ENCODE data around the gene WWP2.
"Not testable (repeated sequence)": the region's sequence is repeated elsewhere in the genome, so short reads cannot be mapped to it uniquely, and the experiment has no call there.

Gene WWP2

GRCh38 chr16:69952572-69953355 is 190.6 kb downstream of the WWP2 start:
- not testable (repeated sequence) for H4K5ac ChIP-seq (ENCODE audit: low read length); H3K79me2 ChIP-seq (ENCODE audit: control insufficient read depth, insufficient read depth, low read length); H2BK15ac ChIP-seq (replicated peaks; ENCODE audit: low read depth); H3K4me2 ChIP-seq (ENCODE audit: low read length); DNase-seq; H4K8ac ChIP-seq (ENCODE audit: low read depth, low read length); H3K9ac ChIP-seq (ENCODE audit: low read length); H2AK5ac ChIP-seq (ENCODE audit: low read length); H3K4me3 ChIP-seq (ENCODE audit: low read length); H2BK5ac ChIP-seq (ENCODE audit: low read length); H3K27me3 ChIP-seq (ENCODE audit: insufficient read depth, low read length, poor library complexity); H3K18ac ChIP-seq (ENCODE audit: low read length); H3K23ac ChIP-seq (ENCODE audit: low read length); H3K36me3 ChIP-seq (ENCODE audit: control insufficient read depth, insufficient read depth, low read length); H3K27ac ChIP-seq (ENCODE audit: low read depth, low read length); H3K4ac ChIP-seq (ENCODE audit: low read depth, low read length); H2BK120ac ChIP-seq (ENCODE audit: low read depth, low read length); H3K4me1 ChIP-seq (ENCODE audit: control insufficient read depth, low read depth, low read length); H3K79me1 ChIP-seq (ENCODE audit: low read length); H3K56ac ChIP-seq (ENCODE audit: low read length)
- whole genome bisulfite sequencing (ENCODE audit: extremely low coverage, insufficient coverage, low lambda C conversion rate) = no CpG with 5 or more reads among the region's 24 CpGs

- H3K36me3 ChIP-seq (ENCODE audit: control insufficient read depth, insufficient read depth, low read length); H2BK120ac ChIP-seq (ENCODE audit: low read depth, low read length); DNase-seq; H3K9ac ChIP-seq (ENCODE audit: low read length); H2BK5ac ChIP-seq (ENCODE audit: low read length); H3K23ac ChIP-seq (ENCODE audit: low read length); H3K27me3 ChIP-seq (ENCODE audit: insufficient read depth, low read length, poor library complexity); H3K4me2 ChIP-seq (ENCODE audit: low read length); H3K4me3 ChIP-seq (ENCODE audit: low read length); H3K79me1 ChIP-seq (ENCODE audit: low read length); H3K79me2 ChIP-seq (ENCODE audit: control insufficient read depth, insufficient read depth, low read length); H3K27ac ChIP-seq (ENCODE audit: low read depth, low read length); H3K4ac ChIP-seq (ENCODE audit: low read depth, low read length); H2BK15ac ChIP-seq (replicated peaks; ENCODE audit: low read depth); H4K5ac ChIP-seq (ENCODE audit: low read length); H3K56ac ChIP-seq (ENCODE audit: low read length); H3K4me1 ChIP-seq (ENCODE audit: control insufficient read depth, low read depth, low read length); H3K18ac ChIP-seq (ENCODE audit: low read length); H4K8ac ChIP-seq (ENCODE audit: low read depth, low read length); H2AK5ac ChIP-seq (ENCODE audit: low read length): not testable (repeated sequence)
- no CpG with 5 or more reads among the region's 13 CpGs for whole genome bisulfite sequencing (ENCODE audit: extremely low coverage, insufficient coverage, low lambda C conversion rate)
Observed at GRCh38 chr16:69954241-69954640, 192.1 kb downstream of the WWP2 start.

- not testable (repeated sequence) for H3K4ac ChIP-seq (ENCODE audit: low read depth, low read length); H2BK15ac ChIP-seq (replicated peaks; ENCODE audit: low read depth); DNase-seq; H4K5ac ChIP-seq (ENCODE audit: low read length); H3K4me3 ChIP-seq (ENCODE audit: low read length); H3K4me1 ChIP-seq (ENCODE audit: control insufficient read depth, low read depth, low read length); H2BK5ac ChIP-seq (ENCODE audit: low read length); H2BK120ac ChIP-seq (ENCODE audit: low read depth, low read length); H2AK5ac ChIP-seq (ENCODE audit: low read length); H3K79me2 ChIP-seq (ENCODE audit: control insufficient read depth, insufficient read depth, low read length); H3K23ac ChIP-seq (ENCODE audit: low read length); H3K56ac ChIP-seq (ENCODE audit: low read length); H3K79me1 ChIP-seq (ENCODE audit: low read length); H3K4me2 ChIP-seq (ENCODE audit: low read length); H3K18ac ChIP-seq (ENCODE audit: low read length); H3K36me3 ChIP-seq (ENCODE audit: control insufficient read depth, insufficient read depth, low read length); H3K27me3 ChIP-seq (ENCODE audit: insufficient read depth, low read length, poor library complexity); H4K8ac ChIP-seq (ENCODE audit: low read depth, low read length); H3K9ac ChIP-seq (ENCODE audit: low read length); H3K27ac ChIP-seq (ENCODE audit: low read depth, low read length)
- no CpG with 5 or more reads among the region's 9 CpGs for WGBS (ENCODE audit: extremely low coverage, insufficient coverage, low lambda C conversion rate)
Observed at GRCh38 chr16:69963312-69963711, 201.2 kb downstream of the WWP2 start.

GRCh38 chr16:69964960-69965660 is 203.0 kb downstream of the WWP2 start:
- H3K56ac ChIP-seq (ENCODE audit: low read length) = peak overlapping the region; percentile 25
- H2BK5ac ChIP-seq (ENCODE audit: low read length); H3K4me3 ChIP-seq (ENCODE audit: low read length); H3K4ac ChIP-seq (ENCODE audit: low read depth, low read length); H3K4me2 ChIP-seq (ENCODE audit: low read length); H2BK15ac ChIP-seq (replicated peaks; ENCODE audit: low read depth); H3K27ac ChIP-seq (ENCODE audit: low read depth, low read length); H3K36me3 ChIP-seq (ENCODE audit: control insufficient read depth, insufficient read depth, low read length); H3K9ac ChIP-seq (ENCODE audit: low read length); H3K27me3 ChIP-seq (ENCODE audit: insufficient read depth, low read length, poor library complexity); DNase-seq; H4K5ac ChIP-seq (ENCODE audit: low read length); H3K18ac ChIP-seq (ENCODE audit: low read length); H2BK120ac ChIP-seq (ENCODE audit: low read depth, low read length); H3K79me2 ChIP-seq (ENCODE audit: control insufficient read depth, insufficient read depth, low read length); H2AK5ac ChIP-seq (ENCODE audit: low read length); H4K8ac ChIP-seq (ENCODE audit: low read depth, low read length); H3K4me1 ChIP-seq (ENCODE audit: control insufficient read depth, low read depth, low read length); H3K23ac ChIP-seq (ENCODE audit: low read length); H3K79me1 ChIP-seq (ENCODE audit: low read length): not testable (repeated sequence)
- no CpG with 5 or more reads among the region's 68 CpGs for WGBS (ENCODE audit: extremely low coverage, insufficient coverage, low lambda C conversion rate)

GRCh38 chr16:69965661-69966054 is 203.5 kb downstream of the WWP2 start:
- not testable (repeated sequence) for H3K4me1 ChIP-seq (ENCODE audit: control insufficient read depth, low read depth, low read length); H3K56ac ChIP-seq (ENCODE audit: low read length); H3K36me3 ChIP-seq (ENCODE audit: control insufficient read depth, insufficient read depth, low read length); H3K27ac ChIP-seq (ENCODE audit: low read depth, low read length); H3K79me2 ChIP-seq (ENCODE audit: control insufficient read depth, insufficient read depth, low read length); H4K5ac ChIP-seq (ENCODE audit: low read length); DNase-seq; H3K9ac ChIP-seq (ENCODE audit: low read length); H2AK5ac ChIP-seq (ENCODE audit: low read length); H3K4me2 ChIP-seq (ENCODE audit: low read length); H2BK15ac ChIP-seq (replicated peaks; ENCODE audit: low read depth); H3K4me3 ChIP-seq (ENCODE audit: low read length); H3K79me1 ChIP-seq (ENCODE audit: low read length); H3K4ac ChIP-seq (ENCODE audit: low read depth, low read length); H4K8ac ChIP-seq (ENCODE audit: low read depth, low read length); H3K18ac ChIP-seq (ENCODE audit: low read length); H2BK120ac ChIP-seq (ENCODE audit: low read depth, low read length); H3K27me3 ChIP-seq (ENCODE audit: insufficient read depth, low read length, poor library complexity); H2BK5ac ChIP-seq (ENCODE audit: low read length); H3K23ac ChIP-seq (ENCODE audit: low read length)
- WGBS (ENCODE audit: extremely low coverage, insufficient coverage, low lambda C conversion rate) = no CpG with 5 or more reads among the region's 24 CpGs
